ACC112 (cell line): ENCODE results near the gene CDC6.

Experiments
- H2AFZ ChIP-seq: fragments of 200-600 bp; sonication (generic); one replicate; pipeline ENCODE4 v1.6.0; 2017; ENCODE audit warnings: antibody characterized with exemption, low read length; ENCODE audit not compliant: unreplicated experiment
- H3K27ac ChIP-seq: fragments of 200-600 bp; sonication (generic); 2 replicates; pipeline ENCODE4 v1.5.1; 2014; ENCODE audit warnings: low read depth, mild to moderate bottlenecking, antibody characterized with exemption, low read length, moderate library complexity
- H3K27me3 ChIP-seq: fragments of 200-600 bp; sonication (generic); 2 replicates; pipeline ENCODE4 v1.6.1; 2014; ENCODE audit warnings: mild to moderate bottlenecking, antibody characterized with exemption, low read length, moderate library complexity, mixed read lengths; ENCODE audit not compliant: insufficient read depth
- H3K36me3 ChIP-seq: fragments of 200-600 bp; sonication (generic); 2 replicates; pipeline ENCODE4 v1.6.1; 2016; ENCODE audit warnings: mild to moderate bottlenecking, antibody characterized with exemption, low read length, moderate library complexity, mixed read lengths; ENCODE audit not compliant: insufficient read depth
- H3K4me1 ChIP-seq: fragments of 200-600 bp; sonication (generic); one replicate; pipeline ENCODE4 v1.6.1; 2016; ENCODE audit warnings: low read length, mixed read lengths; ENCODE audit not compliant: insufficient read depth, unreplicated experiment, control insufficient read depth
- H3K4me3 ChIP-seq: fragments of 200-600 bp; sonication (generic); 2 replicates; pipeline ENCODE4 v1.5.1; 2014; ENCODE audit warnings: mild to moderate bottlenecking, low read depth, low read length
- H3K79me2 ChIP-seq: fragments of 200-600 bp; sonication (generic); one replicate; pipeline ENCODE4 v1.6.0; 2016; ENCODE audit warnings: low read length; ENCODE audit not compliant: control insufficient read depth, unreplicated experiment, insufficient read depth

The CDC6 gene, protein sequence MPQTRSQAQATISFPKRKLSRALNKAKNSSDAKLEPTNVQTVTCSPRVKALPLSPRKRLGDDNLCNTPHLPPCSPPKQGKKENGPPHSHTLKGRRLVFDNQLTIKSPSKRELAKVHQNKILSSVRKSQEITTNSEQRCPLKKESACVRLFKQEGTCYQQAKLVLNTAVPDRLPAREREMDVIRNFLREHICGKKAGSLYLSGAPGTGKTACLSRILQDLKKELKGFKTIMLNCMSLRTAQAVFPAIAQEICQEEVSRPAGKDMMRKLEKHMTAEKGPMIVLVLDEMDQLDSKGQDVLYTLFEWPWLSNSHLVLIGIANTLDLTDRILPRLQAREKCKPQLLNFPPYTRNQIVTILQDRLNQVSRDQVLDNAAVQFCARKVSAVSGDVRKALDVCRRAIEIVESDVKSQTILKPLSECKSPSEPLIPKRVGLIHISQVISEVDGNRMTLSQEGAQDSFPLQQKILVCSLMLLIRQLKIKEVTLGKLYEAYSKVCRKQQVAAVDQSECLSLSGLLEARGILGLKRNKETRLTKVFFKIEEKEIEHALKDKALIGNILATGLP

DNA sequence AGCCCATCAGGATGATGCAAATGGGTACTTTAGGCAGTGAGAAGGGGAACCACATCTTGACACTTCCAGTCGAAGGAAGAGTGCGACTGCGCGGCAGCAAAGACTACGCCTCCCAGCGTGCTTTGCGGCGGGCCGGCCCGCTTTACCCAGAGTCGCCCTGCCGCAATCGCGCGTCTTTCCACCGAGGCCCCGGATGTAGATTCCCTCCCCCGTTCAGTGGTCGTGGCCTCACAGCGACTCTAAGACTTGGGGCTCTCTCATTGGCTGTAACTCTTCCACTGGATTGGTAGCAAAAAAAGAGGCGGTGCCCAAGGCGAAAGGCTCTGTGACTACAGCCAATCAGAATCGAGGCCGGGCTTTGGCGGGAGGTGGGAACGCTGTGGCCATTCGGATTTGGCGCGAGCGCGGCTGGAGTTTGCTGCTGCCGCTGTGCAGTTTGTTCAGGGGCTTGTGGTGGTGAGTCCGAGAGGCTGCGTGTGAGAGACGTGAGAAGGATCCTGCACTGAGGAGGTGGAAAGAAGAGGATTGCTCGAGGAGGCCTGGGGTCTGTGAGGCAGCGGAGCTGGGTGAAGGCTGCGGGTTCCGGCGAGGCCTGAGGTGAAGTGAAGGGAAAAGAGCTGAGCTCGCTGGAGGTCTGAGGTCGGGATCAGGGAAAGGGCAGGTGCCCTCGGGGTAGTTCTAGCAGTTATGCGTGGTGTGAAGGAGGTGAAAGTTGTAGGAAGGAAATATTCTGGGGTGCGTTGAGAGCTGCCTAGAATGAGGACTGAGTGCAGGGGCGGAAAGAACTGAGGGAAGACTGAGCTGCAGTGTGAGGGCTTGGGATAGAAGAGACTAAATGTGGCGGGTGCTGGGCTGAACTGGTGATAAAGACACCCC lies at the start of gene CDC6:
TSS of gene CDC6 (plus strand) at position 386 of the 876 bp plus-strand sequence. CDS start 1,542 bp downstream, outside the sequence.
- Histone ChIP-seq H3K4me3 (peak within 1 kb of the TSS; percentile 96), H3K4me1 (peaks cover 28% of the 10 kb centered on the region), H2AFZ (peak within 1 kb of the TSS; percentile 51)

DNA sequence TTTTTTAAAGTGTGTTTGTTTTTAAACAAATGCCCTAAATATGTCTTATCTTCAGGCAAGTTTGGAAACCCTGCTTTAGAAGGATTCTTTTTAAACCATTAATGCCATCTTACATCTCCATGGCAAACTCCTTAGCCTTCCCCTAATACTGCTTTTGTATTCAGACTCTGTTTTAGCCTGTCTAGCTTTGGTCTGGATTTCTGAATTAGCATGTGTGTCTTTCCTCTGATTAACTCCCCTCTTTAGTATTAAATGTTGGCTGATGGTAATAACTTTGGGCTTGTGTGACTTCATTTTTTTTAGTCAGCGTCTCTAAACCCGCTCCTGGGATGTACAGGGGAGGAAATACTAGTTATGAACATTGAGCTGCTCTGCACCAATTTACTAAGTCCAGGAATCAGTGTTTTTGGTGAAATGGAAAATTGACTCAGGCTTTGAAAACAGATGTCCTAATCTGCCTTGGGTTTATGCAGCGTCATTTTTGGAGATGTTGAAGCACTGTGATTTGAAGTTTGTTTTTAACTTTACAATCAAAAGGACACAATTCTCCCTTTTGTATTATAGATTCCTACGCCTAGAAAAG lies 46.3 kb upstream of the CDC6 start:
- no peak overlapping the region for H3K4me3 ChIP-seq
- H3K79me2 ChIP-seq, result peaks cover 48% of the 10 kb centered on the region
- no peaks in the 10 kb centered on the region for H3K4me1 ChIP-seq
- H3K27ac ChIP-seq, result no peak overlapping the region
- no peak overlapping the region for H2AFZ ChIP-seq
- H3K36me3 ChIP-seq, result no peaks in the 10 kb centered on the region
- H3K27me3 ChIP-seq, result no peaks in the 10 kb centered on the region

More for the DNA sequence above, at the start of gene CDC6:
- Histone ChIP-seq H3K27ac (peak within 1 kb of the TSS; percentile 77), H3K27me3 (no peaks in the 10 kb centered on the region), H3K79me2 (peaks cover 15% of the 10 kb centered on the region), H3K36me3 (peaks cover 7% of the 10 kb centered on the region; the same call in 1 of the 2 replicates)

DNA sequence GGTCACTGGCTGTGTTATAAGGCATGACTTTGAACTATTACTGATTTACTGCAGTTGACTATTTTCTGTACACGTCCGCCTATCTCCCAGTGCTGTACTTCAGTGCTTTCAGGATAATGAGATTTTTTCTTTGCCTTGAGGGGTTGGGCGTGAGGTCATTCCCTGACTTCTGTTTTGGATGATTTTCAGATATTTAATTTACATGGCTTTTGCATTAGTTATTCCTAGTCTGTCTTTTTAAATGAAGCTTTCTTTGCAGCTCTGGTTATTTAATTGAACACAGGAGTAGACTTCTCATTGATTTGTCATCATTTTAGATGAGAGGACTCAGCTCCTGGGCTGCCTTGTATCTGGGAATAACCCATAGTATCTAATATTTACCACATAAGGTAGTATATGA lies 44.9 kb upstream of the CDC6 start:
- Histone ChIP-seq H3K4me3 (no peak overlapping the region), H3K4me1 (no peaks in the 10 kb centered on the region), H3K79me2 (peaks cover 48% of the 10 kb centered on the region), H2AFZ (no peak overlapping the region), H3K27me3 (no peaks in the 10 kb centered on the region), H3K27ac (no peak overlapping the region), H3K36me3 (no peaks in the 10 kb centered on the region)

DNA sequence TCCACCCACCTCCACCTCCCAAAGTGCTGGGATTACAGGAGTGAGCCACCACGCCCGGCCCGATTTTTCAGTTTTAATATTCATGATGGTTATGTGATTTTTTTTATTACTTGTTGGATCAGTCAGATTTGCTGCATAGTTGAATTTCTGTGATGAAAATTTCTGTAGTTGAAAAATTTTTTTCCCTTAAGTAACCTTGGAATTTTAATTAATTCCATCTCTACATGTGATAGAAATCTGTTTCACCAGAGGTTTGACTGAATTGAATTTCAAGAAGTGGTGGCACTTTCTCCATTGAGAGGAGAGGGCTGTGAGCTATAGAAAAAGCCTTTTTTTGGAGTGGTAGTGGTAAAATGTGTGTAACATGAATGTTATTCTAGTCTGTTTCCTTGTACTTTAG lies 43.9 kb upstream of the CDC6 start:
- Histone ChIP-seq H3K4me1 (no peaks in the 10 kb centered on the region), H3K36me3 (no peaks in the 10 kb centered on the region), H2AFZ (no peak overlapping the region), H3K27ac (no peak overlapping the region), H3K4me3 (no peak overlapping the region), H3K27me3 (no peaks in the 10 kb centered on the region), H3K79me2 (peaks cover 53% of the 10 kb centered on the region)

DNA sequence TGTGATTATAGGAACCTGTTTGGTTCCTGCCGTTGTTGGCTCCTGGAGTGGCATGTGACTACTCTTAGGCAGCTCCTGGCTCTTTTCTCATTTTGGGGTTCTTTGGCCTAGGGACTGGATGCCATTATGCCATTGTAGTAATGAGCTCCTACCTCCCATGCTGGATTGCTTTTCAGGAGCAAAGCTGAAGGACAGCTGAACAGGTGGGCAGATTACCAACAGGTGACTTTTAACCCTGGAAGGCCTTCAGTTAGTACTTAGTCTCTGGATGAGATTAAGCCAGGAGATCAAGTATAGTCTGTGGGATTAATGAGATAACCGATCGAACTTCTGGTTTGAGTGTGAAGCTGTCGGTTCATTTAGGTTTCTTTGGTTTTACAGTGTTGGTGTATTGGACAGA lies 43.4 kb upstream of the CDC6 start:
- Histone ChIP-seq H3K27ac (no peak overlapping the region), H3K27me3 (no peaks in the 10 kb centered on the region), H3K79me2 (peaks cover 58% of the 10 kb centered on the region), H3K36me3 (no peaks in the 10 kb centered on the region), H3K4me1 (no peaks in the 10 kb centered on the region), H3K4me3 (no peak overlapping the region), H2AFZ (no peak overlapping the region)

DNA sequence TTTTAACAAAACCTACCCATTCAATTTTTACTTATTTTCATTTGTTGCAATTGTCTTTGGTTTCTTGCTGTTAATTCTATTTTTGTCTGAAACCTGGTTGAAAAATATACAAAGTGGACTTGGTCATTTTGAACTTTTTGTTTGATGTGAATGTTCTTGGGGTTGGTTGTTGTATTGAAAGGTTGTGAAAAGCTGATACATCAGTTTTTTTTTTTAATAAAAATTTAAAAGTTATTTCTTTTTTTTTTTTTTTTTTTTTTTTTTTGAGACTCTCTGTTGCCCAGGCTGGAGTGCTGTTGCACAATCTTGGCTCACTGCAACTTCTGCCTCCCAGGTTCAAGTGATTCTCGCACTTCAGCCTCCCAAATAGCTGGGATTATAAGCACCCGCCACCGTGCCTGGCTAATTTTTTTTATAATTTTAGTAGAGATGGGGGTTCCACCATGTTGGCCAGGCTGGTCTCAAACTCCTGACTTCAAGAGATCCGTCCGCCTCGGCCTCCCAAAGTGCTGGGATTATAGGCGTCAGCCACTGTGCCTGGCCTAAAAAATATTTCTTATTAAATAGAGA lies 39.7 kb upstream of the CDC6 start:
- H3K4me3 ChIP-seq, result no peak overlapping the region
- H3K79me2 ChIP-seq, result peaks cover 48% of the 10 kb centered on the region
- H3K36me3 ChIP-seq, result no peaks in the 10 kb centered on the region
- no peaks in the 10 kb centered on the region for H3K27me3 ChIP-seq
- peaks cover 13% of the 10 kb centered on the region for H3K4me1 ChIP-seq
- H2AFZ ChIP-seq, result no peak overlapping the region
- no peak overlapping the region for H3K27ac ChIP-seq

DNA sequence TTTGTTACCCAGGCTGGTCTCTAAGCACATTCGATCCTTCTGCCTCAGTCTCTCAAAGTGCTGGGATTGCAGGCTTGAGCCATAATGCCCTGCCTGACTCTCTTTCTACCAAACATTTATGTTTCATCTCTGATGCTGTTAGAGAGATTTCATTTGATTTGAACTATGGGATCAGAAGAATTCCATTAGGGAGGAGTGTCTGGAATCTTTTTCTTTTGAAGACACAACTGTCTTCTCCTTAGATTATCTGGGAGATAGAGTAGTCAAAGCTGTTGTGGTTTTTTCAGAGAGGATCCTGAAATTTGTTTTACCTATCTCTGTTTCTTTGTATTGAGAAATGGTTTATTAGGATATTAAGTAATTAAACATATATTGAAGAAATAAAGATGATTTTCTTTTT lies 39.2 kb upstream of the CDC6 start:
- no peak overlapping the region for H2AFZ ChIP-seq
- no peaks in the 10 kb centered on the region for H3K36me3 ChIP-seq
- peaks cover 46% of the 10 kb centered on the region for H3K79me2 ChIP-seq
- H3K4me3 ChIP-seq, result no peak overlapping the region
- H3K4me1 ChIP-seq, result peaks cover 13% of the 10 kb centered on the region
- no peak overlapping the region for H3K27ac ChIP-seq
- H3K27me3 ChIP-seq, result no peaks in the 10 kb centered on the region

DNA sequence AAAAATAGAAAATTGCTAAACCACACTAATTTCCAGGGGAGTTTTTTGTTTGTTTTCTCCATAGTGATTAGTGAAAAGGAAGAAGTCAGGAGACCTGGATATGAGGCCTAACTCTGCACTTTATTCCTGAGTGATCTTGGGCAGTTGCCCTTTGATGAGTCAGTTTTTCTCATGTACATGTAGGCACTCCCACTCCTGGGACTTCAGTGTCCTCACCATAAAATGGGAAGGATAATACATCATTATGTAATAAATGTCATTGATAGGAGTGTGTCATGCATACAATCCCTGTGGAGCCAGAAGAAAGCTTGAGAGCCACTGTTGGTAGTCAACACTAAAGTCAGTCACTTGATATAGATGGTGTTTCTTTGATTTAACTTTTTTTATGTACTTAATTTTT lies 36.1 kb upstream of the CDC6 start:
- Histone ChIP-seq H2AFZ (no peak overlapping the region), H3K79me2 (peaks cover 45% of the 10 kb centered on the region), H3K27me3 (no peaks in the 10 kb centered on the region), H3K27ac (peak overlapping the region; percentile 89), H3K4me3 (no peak overlapping the region), H3K36me3 (0 out of 2 replicates have a peak, but pooled peaks cover 5% of the 10 kb centered on the region), H3K4me1 (peaks cover 13% of the 10 kb centered on the region)

DNA sequence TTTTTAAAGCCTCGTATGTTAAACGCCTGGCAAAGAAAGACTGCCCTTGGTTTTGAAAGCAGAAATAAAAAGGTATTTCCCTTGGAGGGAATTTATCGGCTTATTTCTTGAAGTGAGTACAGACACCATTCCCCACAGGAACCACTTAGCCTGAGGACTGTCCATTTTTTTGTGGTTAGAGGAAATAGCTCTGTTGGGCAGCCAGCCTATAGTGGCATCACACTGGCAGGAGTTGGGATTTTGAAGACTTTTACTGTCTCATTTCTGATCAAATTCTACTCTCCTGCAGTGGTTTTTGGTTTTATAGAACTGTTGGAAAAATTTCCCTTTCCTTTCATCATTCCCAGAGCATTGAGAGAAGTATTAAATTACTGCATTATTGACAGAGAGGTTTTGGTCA lies 34.1 kb upstream of the CDC6 start:
- H3K27ac ChIP-seq, result no peak overlapping the region
- peaks cover 13% of the 10 kb centered on the region for H3K4me1 ChIP-seq
- 0 out of 2 replicates have a peak, but pooled peaks cover 7% of the 10 kb centered on the region for H3K36me3 ChIP-seq
- peaks cover 42% of the 10 kb centered on the region for H3K79me2 ChIP-seq
- no peak overlapping the region for H3K4me3 ChIP-seq
- H2AFZ ChIP-seq, result no peak overlapping the region
- H3K27me3 ChIP-seq, result no peaks in the 10 kb centered on the region

DNA sequence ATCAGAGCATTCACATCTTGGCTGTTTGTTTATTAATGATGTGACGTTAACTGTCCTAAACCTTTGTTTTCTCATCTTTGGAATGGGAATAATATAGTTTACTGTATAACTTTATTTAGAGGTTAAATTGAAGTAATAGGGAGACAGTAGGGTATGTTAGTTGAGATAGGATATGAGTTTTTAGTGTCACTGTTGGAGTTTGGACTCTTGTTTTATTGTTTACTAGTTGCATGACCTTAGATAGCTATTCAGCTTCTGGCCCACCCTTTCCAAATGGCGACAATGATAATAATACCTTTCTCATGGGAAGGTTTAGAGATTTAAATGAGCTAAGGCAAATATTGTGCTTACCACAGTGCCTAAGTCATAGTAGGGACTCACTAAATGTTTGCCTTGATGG lies 28.2 kb upstream of the CDC6 start:
- H3K27me3 ChIP-seq, result no peaks in the 10 kb centered on the region
- H3K4me1 ChIP-seq, result no peaks in the 10 kb centered on the region
- peaks cover 10% of the 10 kb centered on the region for H3K79me2 ChIP-seq
- H2AFZ ChIP-seq, result no peak overlapping the region
- H3K4me3 ChIP-seq, result no peak overlapping the region
- H3K36me3 ChIP-seq, result peaks cover 18% of the 10 kb centered on the region
- H3K27ac ChIP-seq, result no peak overlapping the region
